Rectal smooth muscle tissue (tissue), 1 donor: ENCODE data around the gene WASF2.
"Not testable (repeated sequence)": the region's sequence is repeated elsewhere in the genome, so short reads cannot be mapped to it uniquely, and the experiment has no call there.

Experiments used
- H3K27ac ChIP-seq: one replicate; pipeline ENCODE4 v1.7.0; 2013; ENCODE audit warnings: low read depth, low read length, inconsistent platforms
- H3K27me3 ChIP-seq: one replicate; pipeline ENCODE4 v1.7.0; 2013; ENCODE audit warnings: low read length; ENCODE audit not compliant: control insufficient read depth, insufficient read depth
- H3K36me3 ChIP-seq: one replicate; pipeline ENCODE4 v1.7.0; 2013; ENCODE audit warnings: low read length; ENCODE audit not compliant: control insufficient read depth, insufficient read depth
- H3K4me1 ChIP-seq: one replicate; pipeline ENCODE4 v1.7.0; 2013; ENCODE audit warnings: low read length; ENCODE audit not compliant: control insufficient read depth, insufficient read depth
- H3K4me3 ChIP-seq: one replicate; pipeline ENCODE4 v1.7.0; 2013; ENCODE audit warnings: low read length
- H3K9ac ChIP-seq: one replicate; pipeline ENCODE4 v1.7.0; 2013; ENCODE audit warnings: low read length

The WASF2 gene

DNA sequence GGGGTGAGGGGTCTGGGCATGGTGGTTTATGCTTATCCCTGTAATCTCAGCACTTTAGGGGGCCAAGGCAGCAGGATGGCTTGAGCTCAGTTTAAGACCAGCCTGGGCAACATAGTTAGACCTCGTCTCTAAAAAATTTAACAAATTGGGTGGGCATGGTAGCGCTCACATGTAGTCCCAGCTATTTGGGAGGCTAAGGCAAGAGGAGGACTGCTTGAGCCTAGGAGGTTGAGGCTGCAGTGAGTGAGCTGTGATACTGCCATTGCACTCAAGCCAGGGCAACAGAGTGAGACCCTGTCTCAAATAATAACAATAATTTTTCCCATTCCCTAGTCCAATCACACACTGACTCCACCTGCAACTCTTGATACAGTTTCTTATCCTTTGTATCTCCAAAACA lies 6.3 kb downstream of the WASF2 start:
- H3K4me1 ChIP-seq = peaks cover 11% of the 10 kb centered on the region

DNA sequence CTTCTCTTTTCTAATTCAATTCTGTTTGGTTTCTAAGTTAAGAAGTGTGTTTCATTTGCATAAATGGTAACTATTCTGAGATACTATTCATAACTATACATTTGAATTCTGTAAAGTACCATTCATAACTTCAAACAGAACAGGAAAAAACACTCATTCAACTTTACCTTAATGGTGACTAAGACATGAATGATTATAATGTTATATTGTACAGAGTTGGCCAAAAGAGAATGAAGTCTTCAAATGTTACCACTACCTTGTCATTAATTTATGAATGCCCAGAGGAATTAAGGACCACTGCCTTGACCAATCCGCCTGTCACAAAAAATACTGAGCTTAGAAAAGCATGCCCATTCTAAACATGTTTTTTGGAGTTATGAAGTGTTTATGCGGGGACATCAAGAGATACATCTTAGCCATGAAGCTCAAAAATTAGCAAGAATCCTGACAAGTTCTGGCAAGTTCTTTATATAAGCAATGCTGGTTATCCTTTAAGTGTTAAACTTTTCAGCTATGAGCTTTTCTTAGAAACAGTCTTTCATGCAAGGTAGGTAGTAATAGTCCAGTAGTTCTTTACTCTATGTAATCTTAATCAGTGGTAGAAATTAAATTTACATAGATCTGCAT lies 7.9 kb downstream of the WASF2 start:
- Histone ChIP-seq H3K4me3 (no peak overlapping the region), H3K27ac (no peak overlapping the region), H3K27me3 (no peaks in the 10 kb centered on the region), H3K4me1 (peaks cover 4% of the 10 kb centered on the region), H3K36me3 (no peaks in the 10 kb centered on the region), H3K9ac (no peak overlapping the region)

More for the DNA sequence above, 6.3 kb downstream of the WASF2 start:
- Histone ChIP-seq H3K4me3 (no peak overlapping the region), H3K27ac (no peak overlapping the region), H3K9ac (no peak overlapping the region), H3K27me3 (no peaks in the 10 kb centered on the region), H3K36me3 (no peaks in the 10 kb centered on the region)

DNA sequence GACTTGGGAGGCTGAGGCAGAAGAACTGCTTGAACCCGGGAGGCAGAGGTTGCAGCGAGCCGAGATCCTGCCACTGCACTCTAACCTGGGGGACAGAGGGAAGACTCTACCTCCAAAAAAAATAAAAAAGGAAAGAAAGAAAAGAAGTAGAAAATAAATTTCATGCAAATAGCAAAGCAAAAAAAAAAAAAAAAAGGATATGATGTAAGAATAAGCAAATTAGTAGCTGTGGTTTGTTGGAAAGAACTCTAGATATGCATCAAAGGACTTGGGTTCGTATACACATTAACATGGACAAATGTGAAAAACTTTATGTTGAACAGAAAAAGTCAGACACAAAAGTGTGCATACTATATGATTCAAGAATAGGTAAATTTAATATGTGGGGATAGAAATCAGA lies 11.9 kb downstream of the WASF2 start:
- H3K27ac ChIP-seq = no peak overlapping the region
- H3K9ac ChIP-seq = no peak overlapping the region
- H3K4me3 ChIP-seq = no peak overlapping the region
- H3K4me1 ChIP-seq = peaks cover 16% of the 10 kb centered on the region
- no peaks in the 10 kb centered on the region for H3K27me3 ChIP-seq
- no peaks in the 10 kb centered on the region for H3K36me3 ChIP-seq

DNA sequence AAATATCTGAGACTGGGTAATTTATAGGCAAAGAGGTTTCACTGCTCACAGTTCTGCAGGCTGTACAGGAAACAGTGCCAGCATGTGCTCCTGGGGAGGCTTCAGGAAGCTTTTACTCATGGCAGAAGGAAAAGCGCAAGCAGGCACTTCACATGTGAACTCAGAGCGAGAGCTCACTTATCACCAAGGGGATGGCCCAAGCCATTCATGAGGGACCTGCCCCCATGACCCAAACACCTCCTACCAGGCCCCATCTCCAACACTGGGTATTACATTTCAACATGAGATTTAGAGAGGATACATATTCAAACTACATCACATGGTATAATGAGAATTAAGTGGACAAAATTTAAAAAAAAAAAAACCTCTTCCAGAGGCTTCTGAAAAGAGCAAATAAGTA lies 13.7 kb downstream of the WASF2 start:
- Histone ChIP-seq H3K27me3 (no peaks in the 10 kb centered on the region), H3K9ac (no peak overlapping the region), H3K36me3 (no peaks in the 10 kb centered on the region), H3K27ac (no peak overlapping the region), H3K4me3 (peak overlapping the region; percentile 21), H3K4me1 (peaks cover 12% of the 10 kb centered on the region)

DNA sequence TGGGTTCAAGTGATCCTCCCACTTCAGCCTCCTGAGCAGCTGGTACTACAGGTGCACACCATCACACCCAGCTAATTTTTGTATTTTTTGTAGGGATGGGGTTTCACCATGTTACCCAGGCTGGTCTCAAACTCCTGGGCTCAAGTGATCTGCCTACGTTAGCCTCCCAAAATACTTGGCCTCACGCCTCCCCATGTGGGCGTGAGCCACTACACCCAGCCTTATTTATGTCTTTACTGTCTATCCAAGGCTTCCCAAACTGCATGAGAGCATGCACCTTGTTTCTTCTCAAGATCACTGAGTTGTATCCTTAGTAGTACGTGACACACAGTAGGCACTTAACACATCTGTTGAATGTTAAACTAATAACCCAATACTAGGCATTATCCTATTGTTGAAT lies 14.2 kb downstream of the WASF2 start:
- no peaks in the 10 kb centered on the region for H3K27me3 ChIP-seq
- H3K36me3 ChIP-seq = no peaks in the 10 kb centered on the region
- no peak overlapping the region for H3K9ac ChIP-seq
- peak overlapping the region; percentile 21 for H3K4me3 ChIP-seq
- no peak overlapping the region for H3K27ac ChIP-seq
- H3K4me1 ChIP-seq = peaks cover 12% of the 10 kb centered on the region

DNA sequence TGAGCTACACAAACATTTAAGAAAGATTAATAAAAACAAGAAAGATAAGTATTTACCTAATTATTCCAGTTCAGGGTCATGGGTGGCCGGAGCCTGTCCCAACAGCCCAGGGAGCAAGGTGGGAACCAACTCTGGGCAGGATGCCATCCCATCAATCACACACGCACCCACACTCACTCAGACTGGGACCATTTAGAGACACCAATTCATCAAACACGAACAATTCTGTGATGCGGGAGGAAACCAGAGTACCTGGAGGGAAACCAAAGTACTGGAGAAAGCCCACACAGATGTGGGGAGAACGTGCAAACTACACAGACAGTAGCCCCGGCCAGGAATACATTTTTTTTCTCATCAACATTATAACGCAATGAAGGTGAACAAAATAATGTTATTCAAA lies 16.2 kb downstream of the WASF2 start:
- Histone ChIP-seq H3K27ac (no peak overlapping the region), H3K4me3 (no peak overlapping the region), H3K9ac (no peak overlapping the region), H3K4me1 (peaks cover 12% of the 10 kb centered on the region), H3K36me3 (no peaks in the 10 kb centered on the region), H3K27me3 (no peaks in the 10 kb centered on the region)

DNA sequence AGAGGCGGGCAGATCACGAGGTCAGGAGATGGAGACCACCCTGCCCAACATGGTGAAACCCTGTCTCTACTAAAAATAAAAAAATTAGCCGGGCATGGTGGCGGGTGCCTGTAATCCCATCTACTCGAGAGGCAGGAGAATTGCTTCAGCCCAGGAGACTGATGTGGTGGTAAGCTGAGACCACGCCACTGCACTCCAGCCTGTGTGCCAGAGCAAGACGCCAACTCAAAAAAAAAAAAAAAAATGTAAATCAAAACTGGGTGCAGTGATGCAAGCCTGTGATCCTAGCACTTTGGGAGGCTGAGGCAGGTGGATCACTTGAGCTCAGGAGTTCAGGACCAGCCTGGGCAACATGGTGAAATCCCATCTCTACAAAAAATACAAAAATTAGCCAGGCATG lies 17.9 kb downstream of the WASF2 start:
- H3K27ac ChIP-seq, H3K9ac ChIP-seq, H3K27me3 ChIP-seq, H3K36me3 ChIP-seq, H3K4me3 ChIP-seq: not testable (repeated sequence)
- H3K4me1 ChIP-seq = peaks cover 12% of the 10 kb centered on the region

DNA sequence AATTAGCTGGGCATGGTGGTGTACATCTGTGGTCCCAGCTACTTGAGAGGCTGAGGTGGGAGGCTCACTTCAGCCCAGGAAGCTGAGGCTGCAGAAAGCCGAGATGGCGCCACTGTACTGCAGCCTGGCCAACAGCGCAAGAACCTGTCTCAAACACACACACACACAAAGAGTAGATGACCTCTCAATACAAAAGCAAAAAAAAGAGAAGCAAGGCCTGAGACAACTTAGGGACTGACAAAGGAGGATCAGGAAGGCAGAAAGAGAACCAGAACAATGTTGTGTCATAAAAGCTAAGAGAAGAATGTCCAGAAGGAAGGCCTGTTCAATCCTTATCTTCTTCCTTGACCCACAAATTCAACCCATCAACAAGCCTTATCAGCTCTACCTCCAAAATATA lies 18.5 kb downstream of the WASF2 start:
- Histone ChIP-seq H3K4me3 (no peak overlapping the region), H3K36me3 (no peaks in the 10 kb centered on the region), H3K27me3 (no peaks in the 10 kb centered on the region), H3K9ac (no peak overlapping the region), H3K27ac (no peak overlapping the region), H3K4me1 (peaks cover 12% of the 10 kb centered on the region)

DNA sequence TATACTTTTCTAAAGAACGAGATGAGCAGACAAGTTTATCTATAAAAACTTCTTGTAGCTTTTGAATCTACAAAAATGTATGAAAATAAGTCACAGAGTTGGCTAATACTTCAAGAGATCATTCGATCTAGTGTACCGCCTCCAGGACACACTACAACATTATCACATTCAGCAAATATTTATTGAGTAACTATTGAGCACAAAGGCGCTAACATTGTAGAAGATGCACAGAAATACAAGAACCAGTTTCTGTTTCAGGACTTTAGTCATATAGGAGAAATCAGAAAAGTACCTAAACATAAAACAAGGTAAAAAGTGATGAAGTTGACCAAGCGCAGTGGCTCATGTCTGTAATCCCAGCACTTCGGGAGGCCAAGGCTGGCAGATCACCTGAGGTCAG lies 20.6 kb downstream of the WASF2 start:
- Histone ChIP-seq H3K36me3 (no peaks in the 10 kb centered on the region), H3K27me3 (no peaks in the 10 kb centered on the region), H3K4me3 (no peak overlapping the region), H3K4me1 (peaks cover 10% of the 10 kb centered on the region), H3K9ac (no peak overlapping the region), H3K27ac (no peak overlapping the region)

DNA sequence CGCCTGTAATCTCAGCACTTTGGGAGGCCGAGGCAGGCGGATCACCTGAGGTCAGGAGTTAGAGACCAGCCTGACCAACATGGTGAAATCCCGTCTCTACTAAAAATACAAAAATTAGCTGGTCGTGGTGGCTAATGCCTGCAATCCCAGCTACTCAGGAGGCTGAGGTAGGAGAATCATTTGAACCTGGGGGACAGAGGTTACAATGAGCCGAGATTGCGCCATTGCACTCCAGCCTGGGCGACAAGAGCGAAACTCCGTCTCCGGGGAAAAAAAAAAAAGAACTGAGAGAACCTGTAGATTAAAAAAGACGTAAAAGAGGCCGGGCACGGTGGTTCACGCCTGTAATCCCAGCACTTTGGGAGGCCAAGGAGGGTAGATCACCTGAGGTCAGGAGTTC lies 21.6 kb downstream of the WASF2 start:
- not testable (repeated sequence) for H3K9ac ChIP-seq, H3K4me1 ChIP-seq, H3K36me3 ChIP-seq, H3K27ac ChIP-seq, H3K4me3 ChIP-seq, H3K27me3 ChIP-seq

DNA sequence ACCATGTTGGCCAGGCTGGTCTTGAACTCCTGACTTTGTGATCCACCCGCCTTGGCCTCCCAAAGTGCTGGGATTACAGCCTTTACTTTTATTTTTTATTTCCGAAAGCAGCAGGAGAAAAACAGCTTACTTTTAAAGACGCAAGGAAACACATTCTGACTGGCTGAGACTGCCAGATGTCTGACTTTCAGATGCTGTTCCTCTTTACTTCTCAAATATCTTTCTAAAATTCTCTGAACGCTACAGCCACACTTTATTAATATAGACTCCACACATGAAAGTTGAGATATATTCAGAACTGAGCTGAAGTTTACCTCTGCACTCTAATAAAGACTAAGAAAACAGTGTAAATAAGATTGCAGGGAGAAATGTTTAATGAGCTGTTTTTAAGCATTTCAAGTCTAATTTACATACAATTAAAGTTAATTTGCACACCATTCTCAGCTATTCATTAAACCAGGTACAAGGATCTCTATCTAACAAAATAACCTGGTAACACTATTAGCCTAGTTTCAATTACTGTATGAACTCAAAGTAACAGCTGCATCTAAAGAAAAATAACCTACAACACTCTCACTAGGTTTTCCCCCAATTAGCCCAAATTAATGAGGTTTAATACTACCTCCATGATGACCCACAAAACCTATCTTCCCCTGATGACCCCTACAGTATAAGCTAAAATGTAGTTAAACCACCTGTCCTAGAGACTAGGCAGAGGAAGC lies 24.9 kb downstream of the WASF2 start:
- no peak overlapping the region for H3K9ac ChIP-seq
- H3K4me3 ChIP-seq = no peak overlapping the region
- no peaks in the 10 kb centered on the region for H3K36me3 ChIP-seq
- H3K27me3 ChIP-seq = no peaks in the 10 kb centered on the region
- H3K4me1 ChIP-seq = peaks cover 5% of the 10 kb centered on the region
- no peak overlapping the region for H3K27ac ChIP-seq

DNA sequence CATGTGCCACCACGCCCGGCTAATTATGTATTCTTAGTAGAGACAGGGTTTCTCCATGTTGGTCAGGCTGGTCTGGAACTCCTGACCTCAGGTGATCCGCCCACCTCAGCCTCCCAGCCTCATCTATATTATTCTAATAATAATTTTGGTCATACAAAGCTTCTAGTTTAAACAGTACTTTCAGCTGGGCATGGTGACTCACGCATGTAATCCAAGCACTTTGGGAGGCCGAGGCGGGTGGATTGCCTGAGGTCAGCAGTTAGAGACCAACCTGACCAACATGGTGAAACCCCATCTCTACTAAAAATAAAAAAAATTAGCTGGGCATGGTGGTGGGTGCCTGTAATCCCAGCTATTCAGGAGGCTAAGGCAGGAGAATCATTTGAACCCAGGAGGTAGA lies 26.1 kb downstream of the WASF2 start:
- H3K27me3 ChIP-seq, H3K4me3 ChIP-seq, H3K27ac ChIP-seq, H3K9ac ChIP-seq, H3K36me3 ChIP-seq, H3K4me1 ChIP-seq: not testable (repeated sequence)

DNA sequence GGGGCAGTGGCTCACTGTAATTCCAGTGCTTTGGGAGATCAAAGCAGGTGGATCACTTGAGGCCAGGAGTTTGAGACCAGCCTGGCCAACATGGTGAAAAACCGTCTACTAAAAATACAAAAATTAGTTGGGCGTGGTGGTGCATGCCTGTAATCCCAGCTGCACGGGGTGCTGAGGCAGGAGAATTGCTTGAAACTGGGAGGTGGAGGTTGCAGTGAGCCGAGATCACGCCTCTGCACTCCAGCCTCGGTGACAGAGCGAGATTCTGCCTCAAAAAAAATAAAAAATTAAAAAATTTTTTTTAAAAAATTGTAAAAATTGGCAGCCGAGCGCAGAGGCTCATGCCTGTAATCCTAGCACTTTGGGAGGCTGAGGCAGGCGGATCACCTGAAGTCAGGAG lies 31.4 kb downstream of the WASF2 start:
- not testable (repeated sequence) for H3K36me3 ChIP-seq, H3K4me3 ChIP-seq, H3K27ac ChIP-seq, H3K4me1 ChIP-seq, H3K27me3 ChIP-seq, H3K9ac ChIP-seq
